Liver (tissue), 9 donors: Measurements from ENCODE around the gene HCK. TPM values are rescaled to one million over a fixed set of nuclear protein-coding genes. Genes with fewer than 3 reads are reported as not detected.

Experiments
- DNase-seq: peaks from one replicate; pipeline ENCODE4 v3.0.0-alpha.2; 2017; ENCODE audit warnings: low spot score
- H3K27ac ChIP-seq, 2 donors: one replicate each; pipeline ENCODE4 v1.7.0; 2013; ENCODE audit warnings: inconsistent platforms in 2 of 2, low read length in 2 of 2, control low read depth in 1 of 2, low read depth in 1 of 2, mild to moderate bottlenecking in 1 of 2
- H3K27me3 ChIP-seq, 4 donors: one replicate each; pipeline versions ENCODE4 v1.6.1 to v1.7.0; 2013; ENCODE audit warnings: low read length in 3 of 4, inconsistent platforms in 1 of 4, mild to moderate bottlenecking in 1 of 4, moderate library complexity in 1 of 4; ENCODE audit not compliant: control insufficient read depth in 4 of 4, insufficient read depth in 4 of 4
- H3K36me3 ChIP-seq, 4 donors: one replicate each; pipeline versions ENCODE4 v1.6.1 to v1.7.0; 2013; ENCODE audit warnings: low read length in 3 of 4, mild to moderate bottlenecking in 3 of 4, low read depth in 1 of 4, moderate library complexity in 1 of 4; ENCODE audit not compliant: control insufficient read depth in 4 of 4, insufficient read depth in 3 of 4
- H3K4me1 ChIP-seq, 4 donors: one replicate each; pipeline versions ENCODE4 v1.6.1 to v1.7.0; 2013; ENCODE audit warnings: low read length in 3 of 4, mild to moderate bottlenecking in 3 of 4, moderate library complexity in 1 of 4; ENCODE audit not compliant: control insufficient read depth in 4 of 4, insufficient read depth in 4 of 4
- H3K4me3 ChIP-seq, 3 donors: one replicate each; pipeline versions ENCODE4 v1.6.1 to v1.7.0; 2013; ENCODE audit warnings: low read length in 3 of 3, control low read depth in 1 of 3, low read depth in 1 of 3, mild to moderate bottlenecking in 1 of 3
- H3K9ac ChIP-seq, 2 donors: one replicate each; pipeline ENCODE4 v1.7.0; 2013; ENCODE audit warnings: low read length in 2 of 2, mild to moderate bottlenecking in 2 of 2, moderate library complexity in 2 of 2, control low read depth in 1 of 2, low read depth in 1 of 2
- H3K9me3 ChIP-seq, 4 donors: one replicate each; pipeline versions ENCODE4 v1.6.1 to v1.7.0; 2013; ENCODE audit warnings: low read length in 3 of 4; ENCODE audit not compliant: control insufficient read depth in 4 of 4
- ATF3 ChIP-seq: IDR thresholded peaks from 2 replicates; pipeline ENCODE4 v1.6.1; 2016; ENCODE audit warnings: antibody characterized with exemption
- CTCF ChIP-seq: fragments of 150-350 bp; IDR thresholded peaks from 2 replicates; pipeline ENCODE4 v1.5.1; 2017; ENCODE audit warnings: improper control_type of control experiment, low read depth, low read length; ENCODE audit not compliant: missing input control
- FOXA1 ChIP-seq: IDR thresholded peaks from 2 replicates; pipeline ENCODE4 v1.6.1; 2016; ENCODE audit warnings: antibody characterized with exemption
- FOXA2 ChIP-seq: IDR thresholded peaks from 2 replicates; pipeline ENCODE4 v1.6.1; 2016; ENCODE audit warnings: antibody characterized with exemption
- GABPA ChIP-seq, 2 donors: IDR thresholded peaks in 1 of 2; conservative IDR thresholded peaks in 1 of 2; 2 replicates each; pipeline ENCODE4 v1.6.1; 2016; ENCODE audit warnings: antibody characterized with exemption in 2 of 2, mild to moderate bottlenecking in 1 of 2, moderate library complexity in 1 of 2
- HNF4A ChIP-seq, 2 donors: conservative IDR thresholded peaks; 2 replicates each; pipeline ENCODE4 v1.6.1; 2016; ENCODE audit warnings: antibody characterized with exemption in 2 of 2, mild to moderate bottlenecking in 2 of 2
- HNF4G ChIP-seq: IDR thresholded peaks from 2 replicates; pipeline ENCODE4 v1.6.1; 2016; ENCODE audit warnings: antibody characterized with exemption
- JUND ChIP-seq, 2 donors: IDR thresholded peaks; 2 replicates each; pipeline ENCODE4 v1.6.1; 2016; ENCODE audit warnings: antibody characterized with exemption in 2 of 2
- MAX ChIP-seq: IDR thresholded peaks from 2 replicates; pipeline ENCODE4 v1.6.1; 2016; ENCODE audit warnings: antibody characterized with exemption
- NR2F2 ChIP-seq: IDR thresholded peaks from 2 replicates; pipeline ENCODE4 v1.6.1; 2016; ENCODE audit warnings: antibody characterized with exemption
- RAD21 ChIP-seq, 2 donors: IDR thresholded peaks; 2 replicates each; pipeline ENCODE4 v1.6.1; 2016; ENCODE audit warnings: antibody characterized with exemption in 2 of 2, mild to moderate bottlenecking in 2 of 2
- REST ChIP-seq: IDR thresholded peaks from 2 replicates; pipeline ENCODE4 v1.6.1; 2016; ENCODE audit warnings: antibody characterized with exemption, mild to moderate bottlenecking
- RXRA ChIP-seq, 2 donors: IDR thresholded peaks; 2 replicates each; pipeline ENCODE4 v1.6.1; 2017 to 2018; ENCODE audit warnings: antibody characterized with exemption in 2 of 2, mild to moderate bottlenecking in 1 of 2
- SP1 ChIP-seq: IDR thresholded peaks from 2 replicates; pipeline ENCODE4 v1.6.1; 2018; ENCODE audit warnings: antibody characterized with exemption, mild to moderate bottlenecking
- YY1 ChIP-seq: IDR thresholded peaks from 2 replicates; pipeline ENCODE4 v1.6.1; 2016; ENCODE audit warnings: antibody characterized with exemption, mild to moderate bottlenecking
- ZBTB33 ChIP-seq: IDR thresholded peaks from 2 replicates; pipeline ENCODE4 v1.6.1; 2016; ENCODE audit warnings: antibody characterized with exemption
- whole genome bisulfite sequencing: extraction: QIAGEN DNeasy Blood & Tissue Kit; methylation state at CpG from one replicate; pipeline ENCODE4 v1.1.7; 2013; 5-methylcytosine and 5-hydroxymethylcytosine counted together
- polyA plus RNA-seq, 2 donors: library from polyadenylated mRNA; stranded (reverse) in 1 of 2; unstranded in 1 of 2; fragments of 200-250 nt in 1 of 2; fragments of >200 nt in 1 of 2; fragmentation: Nextera tagmentation in 1 of 2; extraction: Ambion mirVana in 1 of 2; gene quantifications; one replicate each; pipeline versions ENCODE4 v1.2.1 to v1.2.3, GENCODE V29; 2013 to 2015
- total RNA-seq, 2 donors: library from RNA; depleted of rRNA; stranded (reverse); fragments of >200 nt; gene quantifications; one replicate each; pipeline ENCODE4 v1.2.3, GENCODE V29; 2014
- donor health status: healthy.
- donor health status: healthy.
- donor health status: healthy.
- donor health status: healthy.
- donor health status: healthy.

HCK gene
- total and polyA plus RNA-seq, 4 donors, result 1.8 to 20.6 (median 10.2) TPM

GRCh38 chr20:32128167-32128566 is 76.1 kb downstream of the HCK start:
- Histone ChIP-seq H3K27ac (no peak overlapping the region), H3K9me3 (no peaks in the 10 kb centered on the region), H3K4me1 (peaks cover 0 to 12% (median 8%) of the 10 kb centered on the region in 4 donors), H3K36me3 (peaks cover 2 to 7% (median 4%) of the 10 kb centered on the region in 4 donors), H3K9ac (no peak overlapping the region), H3K27me3 (no peaks in the 10 kb centered on the region), H3K4me3 (no peak overlapping the region)
- WGBS, result 66% methylated on average over 2 of the region's 2 CpGs
- DNase-seq, result no peak
- TF ChIP-seq GABPA (IDR thresholded peaks at IDR 0.05 in 1 of 2, conservative IDR thresholded peaks at IDR 0.05 in 1 of 2) (no peak), MAX (no peak), SP1 (no peak), RAD21 (IDR thresholded peaks at IDR 0.05) (no peak), HNF4G (no peak), RXRA (IDR thresholded peaks at IDR 0.05) (peak; percentile 46 to 75), NR2F2 (no peak), HNF4A (conservative IDR thresholded peaks at IDR 0.05) (peak; percentile 33 to 66)

- Histone ChIP-seq H3K4me1 (peaks cover 0 to 12% (median 8%) of the 10 kb centered on the region in 4 donors), H3K4me3 (no peak overlapping the region), H3K27ac (no peak overlapping the region), H3K9ac (no peak overlapping the region), H3K27me3 (no peaks in the 10 kb centered on the region), H3K36me3 (peaks cover 3 to 12% (median 5%) of the 10 kb centered on the region in 4 donors), H3K9me3 (no peaks in the 10 kb centered on the region)
- 97% methylated on average over 5 of the region's 5 CpGs for WGBS
- no peak for TF ChIP-seq JUND (IDR thresholded peaks at IDR 0.05)
- no peak for TF ChIP-seq HNF4A (conservative IDR thresholded peaks at IDR 0.05)
- TF ChIP-seq NR2F2, result no peak
- no peak for TF ChIP-seq GABPA (IDR thresholded peaks at IDR 0.05 in 1 of 2, conservative IDR thresholded peaks at IDR 0.05 in 1 of 2)
- DNase-seq, result no peak
These were observed 77.8 kb downstream of the HCK start for GRCh38 chr20:32129863-32130262.

GRCh38 chr20:32130352-32130751 is 78.3 kb downstream of the HCK start:
- Histone ChIP-seq H3K9ac (no peak overlapping the region), H3K9me3 (no peaks in the 10 kb centered on the region), H3K36me3 (peaks cover 3 to 14% (median 6%) of the 10 kb centered on the region in 4 donors), H3K27ac (no peak overlapping the region), H3K4me1 (peaks cover 0 to 12% (median 8%) of the 10 kb centered on the region in 4 donors), H3K27me3 (no peaks in the 10 kb centered on the region), H3K4me3 (no peak overlapping the region)
- DNase-seq, result no peak
- 46% methylated on average over 2 of the region's 2 CpGs for WGBS
- TF ChIP-seq JUND (IDR thresholded peaks at IDR 0.05) (no peak), NR2F2 (no peak), YY1 (no peak), RAD21 (IDR thresholded peaks at IDR 0.05) (no peak), RXRA (IDR thresholded peaks at IDR 0.05) (no peak), GABPA (IDR thresholded peaks at IDR 0.05 in 1 of 2, conservative IDR thresholded peaks at IDR 0.05 in 1 of 2) (no peak), ZBTB33 (no peak), HNF4A (conservative IDR thresholded peaks at IDR 0.05) (no peak), SP1 (no peak), FOXA1 (no peak), CTCF (no peak), ATF3 (no peak), HNF4G (no peak), REST (no peak), FOXA2 (no peak)
